Transverse colon (tissue), 4 donors: ENCODE data around the gene TMPRSS11B.

Experiments used
- POLR2A ChIP-seq: fragments of 450-650 bp; IDR thresholded peaks from one replicate; pipeline ENCODE4 v1.6.1; 2016; ENCODE audit warnings: antibody characterized with exemption, mild to moderate bottlenecking, moderate library complexity
- POLR2AphosphoS5 ChIP-seq, 3 donors: sonication (generic); formaldehyde crosslinking; IDR thresholded peaks; one replicate each; pipeline ENCODE4 v1.6.1; 2016; ENCODE audit warnings: antibody characterized with exemption in 3 of 3
- TF ChIP-seq, protein P1 (sequence below), 5 experiments: fragments of 200-600 bp in 3 of 5; fragments of 450-650 bp in 2 of 5; sonication (generic) in 3 of 5; IDR thresholded peaks; 1 replicate in 2 of 5; 2 replicates in 3 of 5; pipeline ENCODE4 v1.5.1; 2016 to 2017; ENCODE audit warnings: antibody characterized with exemption in 5 of 5, inconsistent platforms in 3 of 5, mild to moderate bottlenecking in 2 of 5, moderate library complexity in 1 of 5

DNA sequence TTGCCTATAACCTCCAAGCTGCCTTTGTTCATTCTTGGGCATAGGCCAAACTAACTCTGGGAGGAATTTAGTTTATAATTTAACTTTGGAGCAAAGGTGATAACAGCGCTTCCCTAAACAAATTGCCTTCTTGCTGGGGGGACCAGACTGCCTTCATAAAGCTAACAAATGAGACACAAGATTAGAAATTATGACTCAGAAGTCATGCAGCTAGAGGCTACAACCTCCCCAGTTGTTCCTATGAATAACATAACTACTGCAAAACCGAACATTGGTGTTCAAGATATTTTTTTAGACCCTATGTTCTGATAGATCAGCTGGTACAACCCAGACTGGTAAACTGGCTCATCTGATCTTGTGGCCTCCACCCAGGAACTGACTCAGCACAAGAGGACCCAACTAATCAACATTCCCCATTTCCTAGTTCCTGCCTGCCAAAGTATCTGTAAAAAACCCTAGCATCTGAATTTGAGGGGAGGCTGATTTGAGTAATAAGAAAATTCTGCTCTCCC lies 22.0 kb upstream of the TMPRSS11B start:
- TF ChIP-seq, protein P1, sequence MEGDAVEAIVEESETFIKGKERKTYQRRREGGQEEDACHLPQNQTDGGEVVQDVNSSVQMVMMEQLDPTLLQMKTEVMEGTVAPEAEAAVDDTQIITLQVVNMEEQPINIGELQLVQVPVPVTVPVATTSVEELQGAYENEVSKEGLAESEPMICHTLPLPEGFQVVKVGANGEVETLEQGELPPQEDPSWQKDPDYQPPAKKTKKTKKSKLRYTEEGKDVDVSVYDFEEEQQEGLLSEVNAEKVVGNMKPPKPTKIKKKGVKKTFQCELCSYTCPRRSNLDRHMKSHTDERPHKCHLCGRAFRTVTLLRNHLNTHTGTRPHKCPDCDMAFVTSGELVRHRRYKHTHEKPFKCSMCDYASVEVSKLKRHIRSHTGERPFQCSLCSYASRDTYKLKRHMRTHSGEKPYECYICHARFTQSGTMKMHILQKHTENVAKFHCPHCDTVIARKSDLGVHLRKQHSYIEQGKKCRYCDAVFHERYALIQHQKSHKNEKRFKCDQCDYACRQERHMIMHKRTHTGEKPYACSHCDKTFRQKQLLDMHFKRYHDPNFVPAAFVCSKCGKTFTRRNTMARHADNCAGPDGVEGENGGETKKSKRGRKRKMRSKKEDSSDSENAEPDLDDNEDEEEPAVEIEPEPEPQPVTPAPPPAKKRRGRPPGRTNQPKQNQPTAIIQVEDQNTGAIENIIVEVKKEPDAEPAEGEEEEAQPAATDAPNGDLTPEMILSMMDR (IDR thresholded peaks at IDR 0.05), result no peak
- no peak for TF ChIP-seq POLR2A
- TF ChIP-seq POLR2AphosphoS5 (IDR thresholded peaks at IDR 0.05), result no peak
